Parathyroid adenoma (tissue), 2 donors: ENCODE measurements around the gene KNL1.

Experiments
- H2AFZ ChIP-seq: fragments of 300-600 bp; sonication (generic); one replicate; pipeline ENCODE4 v1.7.0; 2017; ENCODE audit warnings: antibody characterized with exemption, mild to moderate bottlenecking
- H3K27ac ChIP-seq: fragments of 300-600 bp; sonication (generic); one replicate; pipeline ENCODE4 v1.7.0; 2017
- H3K27me3 ChIP-seq: fragments of 300-600 bp; sonication (generic); one replicate; pipeline ENCODE4 v1.7.0; 2017; ENCODE audit warnings: low read length; ENCODE audit not compliant: control insufficient read depth, insufficient read depth
- H3K36me3 ChIP-seq: fragments of 300-600 bp; sonication (generic); one replicate; pipeline ENCODE4 v1.7.0; 2017; ENCODE audit warnings: low read length; ENCODE audit not compliant: control insufficient read depth, insufficient read depth
- H3K4me1 ChIP-seq: fragments of 300-600 bp; sonication (generic); one replicate; pipeline ENCODE4 v1.7.0; 2017; ENCODE audit warnings: control low read depth
- H3K4me2 ChIP-seq: fragments of 300-600 bp; sonication (generic); one replicate; pipeline ENCODE4 v1.7.0; 2017; ENCODE audit warnings: low read length
- H3K4me3 ChIP-seq: fragments of 300-600 bp; sonication (generic); one replicate; pipeline ENCODE4 v1.7.0; 2017; ENCODE audit warnings: low read depth, low read length
- H3K79me2 ChIP-seq: fragments of 300-600 bp; sonication (generic); one replicate; pipeline ENCODE4 v1.7.0; 2017; ENCODE audit warnings: control low read depth
- H3K9ac ChIP-seq: fragments of 300-600 bp; sonication (generic); one replicate; pipeline ENCODE4 v1.7.0; 2017; ENCODE audit warnings: mild to moderate bottlenecking
- H3K9me3 ChIP-seq: fragments of 300-600 bp; sonication (generic); one replicate; pipeline ENCODE4 v1.7.0; 2017; ENCODE audit warnings: low read length; ENCODE audit not compliant: control insufficient read depth
- CTCF ChIP-seq: fragments of 300-600 bp; sonication (generic); IDR thresholded peaks from one replicate; pipeline ENCODE4 v1.7.0; 2017; ENCODE audit warnings: antibody characterized with exemption, mild to moderate bottlenecking
- donor health status: primary hyperparathyroidism.

Gene KNL1

GRCh38 chr15:40691737-40692136, 97.7 kb downstream of the KNL1 start:
- no peak for TF ChIP-seq CTCF
- H3K9ac ChIP-seq: no peak overlapping the region
- H3K4me3 ChIP-seq: no peak overlapping the region
- H3K27me3 ChIP-seq: no peaks in the 10 kb centered on the region
- H2AFZ ChIP-seq: no peak overlapping the region
- H3K36me3 ChIP-seq: no peaks in the 10 kb centered on the region
- H3K9me3 ChIP-seq: no peaks in the 10 kb centered on the region
- H3K4me1 ChIP-seq: peaks cover 3% of the 10 kb centered on the region
- no peaks in the 10 kb centered on the region for H3K79me2 ChIP-seq
- H3K27ac ChIP-seq: no peak overlapping the region
- no peak overlapping the region for H3K4me2 ChIP-seq

GRCh38 chr15:40693904-40694687, 100.0 kb downstream of the KNL1 start:
- Histone ChIP-seq H3K79me2 (no peaks in the 10 kb centered on the region), H3K4me3 (peak overlapping the region; percentile 95), H2AFZ (peak overlapping the region; percentile 93), H3K27ac (peak overlapping the region; percentile 95), H3K27me3 (no peaks in the 10 kb centered on the region), H3K4me2 (peak overlapping the region; percentile 93), H3K4me1 (peaks cover 3% of the 10 kb centered on the region), H3K9ac (no peak overlapping the region), H3K36me3 (no peaks in the 10 kb centered on the region), H3K9me3 (no peaks in the 10 kb centered on the region)
- no peak for TF ChIP-seq CTCF

DNA sequence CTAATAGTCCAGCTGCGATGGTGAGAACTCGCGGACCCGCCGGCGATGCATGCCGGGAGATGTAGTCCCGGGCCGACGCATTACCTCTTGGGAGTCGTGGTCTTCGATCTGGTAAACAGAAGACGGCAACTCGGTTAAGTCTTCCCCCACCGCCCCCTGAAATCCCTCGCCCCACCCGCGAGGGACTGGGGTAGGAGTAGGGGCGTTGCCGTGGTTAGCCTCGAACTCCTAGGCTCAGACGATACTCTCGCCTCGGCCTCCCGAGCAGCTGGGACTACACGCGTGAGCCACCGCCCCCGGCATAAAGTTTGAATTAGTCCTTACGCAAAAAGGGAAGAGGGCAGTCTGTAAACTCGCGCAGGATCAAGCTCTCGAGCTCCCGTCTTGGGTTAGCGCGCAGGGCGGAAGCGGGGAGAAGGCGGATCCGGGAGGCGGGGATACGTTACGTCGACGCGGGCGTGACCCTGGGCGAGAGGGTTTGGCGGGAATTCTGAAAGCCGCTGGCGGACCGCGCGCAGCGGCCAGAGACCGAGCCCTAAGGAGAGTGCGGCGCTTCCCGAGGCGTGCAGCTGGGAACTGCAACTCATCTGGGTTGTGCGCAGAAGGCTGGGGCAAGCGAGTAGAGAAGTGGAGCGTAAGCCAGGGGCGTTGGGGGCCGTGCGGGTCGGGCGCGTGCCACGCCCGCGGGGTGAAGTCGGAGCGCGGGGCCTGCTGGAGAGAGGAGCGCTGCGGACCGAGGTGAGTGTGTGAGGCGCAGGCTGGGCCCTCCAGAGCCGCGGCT, 100.8 kb downstream of the KNL1 start, which contains the start of gene RAD51:
Gene RAD51, plus strand, starts transcription at position 487 of the 781 bp plus-strand sequence. CDS start 3,585 bp downstream, outside the sequence.
- H3K79me2 ChIP-seq: no peaks in the 10 kb centered on the region
- no peaks in the 10 kb centered on the region for H3K9me3 ChIP-seq
- no peaks in the 10 kb centered on the region for H3K27me3 ChIP-seq
- no peak within 1 kb of the TSS for H3K9ac ChIP-seq
- peak within 1 kb of the TSS; percentile 95 for H3K4me3 ChIP-seq
- peaks cover 3% of the 10 kb centered on the region for H3K4me1 ChIP-seq
- peak within 1 kb of the TSS; percentile 93 for H3K4me2 ChIP-seq
- no peaks in the 10 kb centered on the region for H3K36me3 ChIP-seq
- no peak for TF ChIP-seq CTCF
- H2AFZ ChIP-seq: peak within 1 kb of the TSS; percentile 93
- peak within 1 kb of the TSS; percentile 95 for H3K27ac ChIP-seq

GRCh38 chr15:40695469-40695890, 101.4 kb downstream of the KNL1 start:
- H3K36me3 ChIP-seq: no peaks in the 10 kb centered on the region
- no peaks in the 10 kb centered on the region for H3K27me3 ChIP-seq
- TF ChIP-seq CTCF: no peak
- H3K4me1 ChIP-seq: peaks cover 3% of the 10 kb centered on the region
- peak overlapping the region; percentile 95 for H3K4me3 ChIP-seq
- H3K79me2 ChIP-seq: no peaks in the 10 kb centered on the region
- H3K27ac ChIP-seq: no peak overlapping the region
- peak overlapping the region; percentile 76 for H3K4me2 ChIP-seq
- H3K9ac ChIP-seq: no peak overlapping the region
- no peaks in the 10 kb centered on the region for H3K9me3 ChIP-seq
- peak overlapping the region; percentile 93 for H2AFZ ChIP-seq
